ENCODE data around the gene SH2D4B. TPM values are rescaled to one million over a fixed set of nuclear protein-coding genes. Genes with fewer than 3 reads are reported as not detected.

Gene SH2D4B
- total RNA-seq, 2 experiments from 2014 or later = 0.03 TPM; not detected in 1

DNA sequence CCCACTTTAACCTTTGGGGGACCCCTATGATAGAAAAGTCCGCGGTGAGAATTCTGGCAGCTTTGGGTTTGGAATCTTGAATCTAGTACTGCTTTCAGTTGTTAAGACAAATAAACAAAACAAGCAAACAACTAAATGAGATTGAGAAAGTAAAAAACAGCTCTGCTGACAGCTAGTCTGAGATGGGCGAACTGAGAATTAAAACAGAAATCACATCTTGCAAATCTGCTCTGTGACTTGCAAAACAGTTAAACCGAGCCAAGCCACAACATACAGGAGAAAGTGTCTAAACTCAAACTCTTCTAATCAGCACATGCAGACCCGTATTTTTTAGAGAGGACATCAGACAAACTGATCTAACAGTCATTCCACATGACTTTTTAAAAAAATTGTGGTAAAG lies 110.4 kb downstream of the SH2D4B start:
- POLR2A ChIA-PET = no interaction called here
- H3K9me2 ChIP-seq (ENCODE audit: insufficient read depth, low read length) = no peaks in the 10 kb centered on the region
- intact Hi-C loops (cut with micrococcal nuclease; ENCODE audit: unreplicated experiment) = no loop called here
- no TSS peak for BruUV-seq (replicated peaks)
- DNase-seq (ENCODE audit: low spot score) = no peak
- H4K20me1 ChIP-seq (ENCODE audit: insufficient read depth, low read length) = no peaks in the 10 kb centered on the region
- no peaks in the 10 kb centered on the region for H3K4me1 ChIP-seq (ENCODE audit: insufficient read depth, low read length, poor library complexity, severe bottlenecking)
- H3K79me2 ChIP-seq (ENCODE audit: insufficient read depth, low read depth, low read length) = no peaks in the 10 kb centered on the region
- no peaks in the 10 kb centered on the region for H3K36me3 ChIP-seq (ENCODE audit: insufficient read depth, low read length)
- no peak overlapping the region for H2AFZ ChIP-seq (ENCODE audit: low read length)
- H3K4me2 ChIP-seq (ENCODE audit: low read length) = no peak overlapping the region
- no peak overlapping the region for H3K4me3 ChIP-seq (ENCODE audit: low read depth, low read length, poor library complexity, severe bottlenecking)
- no peak for TF ChIP-seq EZH2phosphoT487 (IDR thresholded peaks at IDR 0.05; ENCODE audit: borderline replicate concordance, low read depth, low read length)
- TF ChIP-seq, protein P1, sequence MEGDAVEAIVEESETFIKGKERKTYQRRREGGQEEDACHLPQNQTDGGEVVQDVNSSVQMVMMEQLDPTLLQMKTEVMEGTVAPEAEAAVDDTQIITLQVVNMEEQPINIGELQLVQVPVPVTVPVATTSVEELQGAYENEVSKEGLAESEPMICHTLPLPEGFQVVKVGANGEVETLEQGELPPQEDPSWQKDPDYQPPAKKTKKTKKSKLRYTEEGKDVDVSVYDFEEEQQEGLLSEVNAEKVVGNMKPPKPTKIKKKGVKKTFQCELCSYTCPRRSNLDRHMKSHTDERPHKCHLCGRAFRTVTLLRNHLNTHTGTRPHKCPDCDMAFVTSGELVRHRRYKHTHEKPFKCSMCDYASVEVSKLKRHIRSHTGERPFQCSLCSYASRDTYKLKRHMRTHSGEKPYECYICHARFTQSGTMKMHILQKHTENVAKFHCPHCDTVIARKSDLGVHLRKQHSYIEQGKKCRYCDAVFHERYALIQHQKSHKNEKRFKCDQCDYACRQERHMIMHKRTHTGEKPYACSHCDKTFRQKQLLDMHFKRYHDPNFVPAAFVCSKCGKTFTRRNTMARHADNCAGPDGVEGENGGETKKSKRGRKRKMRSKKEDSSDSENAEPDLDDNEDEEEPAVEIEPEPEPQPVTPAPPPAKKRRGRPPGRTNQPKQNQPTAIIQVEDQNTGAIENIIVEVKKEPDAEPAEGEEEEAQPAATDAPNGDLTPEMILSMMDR (conservative IDR thresholded peaks at IDR 0.05; ENCODE audit: low read length) = no peak
- H3K9me3 ChIP-seq (ENCODE audit: low read length) = no peaks in the 10 kb centered on the region
- no peak overlapping the region for H3K27ac ChIP-seq (ENCODE audit: low read depth, low read length, poor library complexity, severe bottlenecking)
- CTCF ChIA-PET (ENCODE audit: unreplicated experiment) = no interaction called here

DNA sequence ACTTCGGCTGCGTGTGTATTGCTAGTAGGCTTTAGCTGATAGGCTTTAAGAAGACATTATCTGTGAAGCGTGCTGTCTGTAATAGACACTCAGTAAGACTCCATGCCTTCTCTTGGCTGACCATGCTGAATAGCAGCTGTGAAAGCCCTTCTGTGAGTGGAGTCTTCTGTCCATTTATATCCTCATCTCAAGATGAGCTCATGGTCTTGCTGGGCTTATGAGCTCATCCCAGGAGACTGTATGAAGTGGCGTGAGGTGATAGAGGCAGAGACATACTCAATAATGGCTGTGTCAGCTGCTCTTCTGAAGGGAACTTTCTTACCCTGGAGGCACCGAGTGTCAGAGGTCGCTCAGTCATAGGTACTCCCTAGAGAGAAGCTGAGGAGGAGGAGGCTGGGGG lies 111.5 kb downstream of the SH2D4B start:
- no peaks in the 10 kb centered on the region for H3K4me1 ChIP-seq (ENCODE audit: insufficient read depth, low read length, poor library complexity, severe bottlenecking)
- no peak overlapping the region for H3K4me3 ChIP-seq (ENCODE audit: low read depth, low read length, poor library complexity, severe bottlenecking)
- H3K27ac ChIP-seq (ENCODE audit: low read depth, low read length, poor library complexity, severe bottlenecking) = no peak overlapping the region
- ChIA-PET CTCF (ENCODE audit: unreplicated experiment) (no interaction called here), POLR2A (interaction anchor here (0.5 to 0.8 kb wide), 2 partner anchors 16 to 17 kb away, joined by 3 read pairs; no protein-coding TSS in a partner anchor)
- H3K4me2 ChIP-seq (ENCODE audit: low read length) = no peak overlapping the region
- H3K9me2 ChIP-seq (ENCODE audit: insufficient read depth, low read length) = no peaks in the 10 kb centered on the region
- H3K9me3 ChIP-seq (ENCODE audit: low read length) = no peaks in the 10 kb centered on the region
- no peak for DNase-seq (ENCODE audit: low spot score)
- no peaks in the 10 kb centered on the region for H3K36me3 ChIP-seq (ENCODE audit: insufficient read depth, low read length)
- intact Hi-C loops (cut with micrococcal nuclease; ENCODE audit: unreplicated experiment) = no loop called here
- BruUV-seq (replicated peaks) = no TSS peak
- TF ChIP-seq EZH2phosphoT487 (IDR thresholded peaks at IDR 0.05; ENCODE audit: borderline replicate concordance, low read depth, low read length) = no peak
- TF ChIP-seq, protein P1 (conservative IDR thresholded peaks at IDR 0.05; ENCODE audit: low read length) = no peak
- no peak overlapping the region for H2AFZ ChIP-seq (ENCODE audit: low read length)
- no peaks in the 10 kb centered on the region for H4K20me1 ChIP-seq (ENCODE audit: insufficient read depth, low read length)
- no peaks in the 10 kb centered on the region for H3K79me2 ChIP-seq (ENCODE audit: insufficient read depth, low read depth, low read length)

DNA sequence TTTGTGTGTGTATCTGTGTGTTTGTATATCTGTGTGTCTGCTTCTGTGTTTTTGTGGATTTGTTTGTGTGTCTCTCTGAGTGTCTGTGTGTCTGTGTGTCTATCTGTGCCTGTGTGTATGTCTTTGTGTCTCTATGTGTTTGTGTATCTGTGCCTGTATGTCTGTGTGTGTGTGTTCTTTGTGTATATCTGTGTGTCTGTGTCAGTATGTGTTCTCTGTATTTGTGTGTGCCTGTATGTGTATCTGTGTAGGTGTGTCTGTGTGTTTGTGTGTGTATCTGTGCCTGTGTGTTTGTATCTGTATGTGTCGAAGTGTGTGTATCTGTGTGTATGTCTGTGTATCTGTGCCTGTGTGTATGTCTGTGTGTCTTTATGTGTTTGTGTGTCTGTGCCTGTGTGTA lies 118.2 kb downstream of the SH2D4B start:
- H2AFZ ChIP-seq (ENCODE audit: low read length) = no peak overlapping the region
- H3K27ac ChIP-seq (ENCODE audit: low read depth, low read length, poor library complexity, severe bottlenecking) = no peak overlapping the region
- H3K36me3 ChIP-seq (ENCODE audit: insufficient read depth, low read length) = no peaks in the 10 kb centered on the region
- no TSS peak for BruUV-seq (replicated peaks)
- no peaks in the 10 kb centered on the region for H3K4me1 ChIP-seq (ENCODE audit: insufficient read depth, low read length, poor library complexity, severe bottlenecking)
- intact Hi-C loops (cut with micrococcal nuclease; ENCODE audit: unreplicated experiment) = no loop called here
- H3K4me2 ChIP-seq (ENCODE audit: low read length) = no peak overlapping the region
- ChIA-PET CTCF (ENCODE audit: unreplicated experiment) (no interaction called here), POLR2A (no interaction called here)
- no peaks in the 10 kb centered on the region for H3K9me3 ChIP-seq (ENCODE audit: low read length)
- no peaks in the 10 kb centered on the region for H3K9me2 ChIP-seq (ENCODE audit: insufficient read depth, low read length)
- TF ChIP-seq, protein P1 (conservative IDR thresholded peaks at IDR 0.05; ENCODE audit: low read length) = no peak
- no peak for TF ChIP-seq EZH2phosphoT487 (IDR thresholded peaks at IDR 0.05; ENCODE audit: borderline replicate concordance, low read depth, low read length)
- no peaks in the 10 kb centered on the region for H4K20me1 ChIP-seq (ENCODE audit: insufficient read depth, low read length)
- no peak overlapping the region for H3K4me3 ChIP-seq (ENCODE audit: low read depth, low read length, poor library complexity, severe bottlenecking)
- no peak for DNase-seq (ENCODE audit: low spot score)
- no peaks in the 10 kb centered on the region for H3K79me2 ChIP-seq (ENCODE audit: insufficient read depth, low read depth, low read length)

Measured in OCI-LY7 (cell line).